GM21717 (cell line): ENCODE measurements around the gene EDEM2.
"Not testable (repeated sequence)": the region's sequence is repeated elsewhere in the genome, so short reads cannot be mapped to it uniquely, and the experiment has no call there.

Experiments used
- ATAC-seq: cut with Tn5 transposase; IDR thresholded peaks from one replicate; pipeline ENCODE4 v1.9.1; 2021; ENCODE audit warnings: mild to moderate bottlenecking, moderate library complexity; ENCODE audit not compliant: unreplicated experiment

The EDEM2 gene

GRCh38 chr20:35171753-35172433 lies 24.8 kb upstream of the EDEM2 start, which contains the start of gene PROCR:
PROCR (plus strand) TSS chr20:35172072; CDS start chr20:35172155, 83 bp downstream.
- no peak for ATAC-seq

- no peak for ATAC-seq
Measured at GRCh38 chr20:35171438-35171752, 24.3 kb upstream of the EDEM2 start.

DNA sequence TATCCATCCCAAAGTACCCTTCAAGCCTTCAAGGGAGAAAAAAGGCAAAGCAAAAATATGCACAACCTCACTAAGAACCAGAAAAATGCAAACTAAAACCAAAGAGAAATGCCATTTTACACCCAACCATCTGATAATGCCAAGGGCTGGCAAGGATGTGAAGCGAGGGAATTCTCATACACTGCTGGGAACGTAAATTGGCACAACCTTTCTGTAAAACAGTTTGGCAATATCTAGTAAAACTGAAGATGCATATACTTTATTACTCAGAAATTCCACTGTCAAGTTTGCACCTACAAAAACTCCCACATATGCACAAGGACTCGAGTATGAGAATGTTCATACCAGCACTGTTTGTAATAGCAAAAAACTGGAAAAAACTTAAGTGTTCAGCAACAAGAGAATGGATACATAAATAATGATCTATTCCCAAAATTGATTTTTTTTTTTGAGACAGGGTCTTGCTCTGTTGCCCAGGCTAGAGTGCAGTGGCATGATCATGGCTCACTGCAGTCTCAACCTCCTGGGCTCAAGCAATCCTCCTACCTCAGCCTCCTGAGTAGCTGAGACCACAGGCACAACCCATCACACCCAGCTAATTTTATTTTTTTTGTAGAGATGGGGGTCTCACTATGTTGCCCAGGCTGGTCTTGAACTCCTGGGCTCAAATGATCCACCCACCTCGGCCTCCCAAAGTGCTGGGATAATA lies 21.7 kb upstream of the EDEM2 start:
- not testable (repeated sequence) for ATAC-seq

DNA sequence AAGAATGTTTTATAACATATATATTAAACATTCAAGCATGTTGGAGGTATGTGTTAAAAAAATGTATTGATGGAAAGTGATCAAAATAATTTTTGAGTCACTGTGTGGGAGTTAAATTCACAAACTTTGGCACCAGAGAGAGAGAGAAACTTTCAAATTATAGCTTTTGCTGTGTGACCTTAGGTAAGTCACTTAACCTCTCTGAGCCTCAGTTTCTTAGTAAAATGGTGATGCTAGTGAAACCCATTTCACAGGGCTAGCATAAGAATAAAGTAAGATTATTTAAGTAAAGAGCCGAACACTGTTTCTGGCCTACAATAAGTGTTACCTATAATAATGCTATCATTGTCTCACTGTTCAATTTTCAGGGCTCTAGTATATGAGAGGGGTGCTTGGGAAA lies 20.7 kb upstream of the EDEM2 start:
- no peak for ATAC-seq

DNA sequence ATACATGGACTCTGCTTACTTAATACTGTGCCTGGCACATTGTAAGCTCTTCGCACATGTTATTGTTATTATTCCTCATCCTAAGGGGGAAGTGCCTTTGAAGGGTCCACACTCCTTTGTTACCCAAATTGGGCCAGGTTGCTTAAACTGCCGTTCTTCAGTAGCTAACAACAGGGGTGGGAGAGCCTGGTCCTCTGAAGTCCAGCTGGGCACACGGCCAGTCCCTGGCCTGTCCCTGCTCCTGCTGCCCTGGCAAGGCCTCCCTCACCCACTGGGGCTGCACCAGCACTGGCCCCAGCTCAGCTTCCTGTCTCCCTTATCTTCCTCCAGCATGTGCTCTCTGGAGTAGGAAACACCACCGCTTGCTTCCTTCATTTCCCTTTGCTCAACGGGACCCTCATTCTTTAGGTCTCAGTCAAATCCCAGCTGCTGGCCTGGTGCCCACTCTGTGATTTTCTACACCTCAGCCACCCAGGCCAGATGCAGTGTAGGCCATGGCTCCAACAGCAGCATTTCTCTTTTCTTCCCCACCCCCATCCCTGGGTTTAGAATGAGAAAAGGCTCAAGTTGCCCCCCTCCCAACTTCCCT lies 19.2 kb upstream of the EDEM2 start:
- ATAC-seq, result no peak

- ATAC-seq, result no peak
Measured at GRCh38 chr20:35165221-35166185, 18.4 kb upstream of the EDEM2 start.

- ATAC-seq, result not testable (repeated sequence)
Measured at GRCh38 chr20:35164531-35164930, 17.4 kb upstream of the EDEM2 start.

GRCh38 chr20:35160341-35160740 lies 13.2 kb upstream of the EDEM2 start:
- ATAC-seq, result not testable (repeated sequence)

DNA sequence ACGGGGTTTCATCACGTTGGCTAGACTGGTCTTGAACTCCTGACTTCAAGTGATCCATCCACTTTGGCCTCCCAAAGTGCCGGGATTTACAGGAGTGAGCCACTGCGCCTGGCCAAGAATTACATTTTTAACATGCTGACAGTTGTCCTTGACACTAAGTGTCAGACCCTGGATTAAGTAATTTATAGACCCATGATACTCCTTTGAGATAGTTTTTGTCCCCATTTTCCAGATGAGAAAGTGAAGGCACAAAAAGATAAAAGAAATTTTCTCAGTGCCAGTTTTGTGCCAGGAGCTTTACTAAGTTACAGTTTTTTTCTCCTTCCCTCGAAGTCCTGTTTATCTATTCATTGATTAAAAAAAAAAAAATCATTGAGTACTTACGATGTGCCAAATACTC lies 9.8 kb upstream of the EDEM2 start:
- ATAC-seq, result no peak

- no peak for ATAC-seq
Measured at GRCh38 chr20:35155936-35156335, 8.8 kb upstream of the EDEM2 start.

DNA sequence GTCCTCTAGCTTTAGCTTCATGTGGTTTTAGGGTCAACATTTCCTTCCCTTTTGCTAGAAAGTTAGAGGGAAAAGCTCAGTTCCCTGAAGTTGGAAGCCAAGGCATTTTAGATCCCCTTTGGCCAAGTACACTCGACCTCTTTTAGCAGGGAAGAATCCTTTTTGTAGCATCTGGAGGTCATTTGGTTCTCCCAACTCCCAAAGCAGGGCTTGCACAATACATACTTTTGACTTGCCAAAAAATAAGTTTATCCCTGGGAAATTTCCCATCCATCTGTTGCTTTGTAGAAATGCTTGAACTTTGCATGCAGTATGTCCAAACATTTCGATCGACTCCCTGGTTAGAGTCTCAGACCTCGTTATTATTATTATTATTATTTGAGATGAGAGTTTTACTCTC lies 4.6 kb upstream of the EDEM2 start:
- no peak for ATAC-seq

DNA sequence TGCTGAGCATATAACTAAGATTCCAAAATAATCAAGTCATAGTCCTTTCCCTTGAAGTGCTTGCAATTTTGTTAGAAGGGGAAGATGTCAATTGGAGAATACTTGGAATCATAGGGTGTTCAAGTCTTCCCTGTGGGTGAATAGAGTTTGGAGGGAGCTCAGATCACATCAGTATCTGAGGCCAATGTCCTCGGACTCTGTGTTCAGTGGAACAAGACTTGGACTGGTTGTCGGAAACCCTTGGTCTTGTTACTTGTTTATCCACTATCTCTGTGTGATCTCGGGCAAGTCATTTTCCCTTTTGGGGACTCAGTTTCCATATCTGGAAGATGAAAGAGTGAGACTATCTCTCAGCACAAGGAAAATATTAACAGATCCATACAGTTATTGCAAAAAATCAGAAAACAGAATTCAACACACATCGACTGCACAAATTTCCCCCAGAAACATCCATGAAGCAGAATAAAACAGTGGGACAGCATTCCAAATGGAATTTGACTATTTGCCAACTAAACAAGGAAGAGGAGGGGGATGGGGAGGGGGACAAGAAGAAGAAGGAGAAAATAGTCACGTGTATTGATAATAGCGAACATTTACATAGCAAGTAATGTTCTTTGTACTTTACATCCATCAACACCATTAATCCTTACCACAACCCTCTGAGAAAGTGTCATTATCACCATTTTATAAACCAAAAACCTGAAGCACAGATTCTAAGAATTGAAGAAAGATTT lies 3.9 kb upstream of the EDEM2 start:
- no peak for ATAC-seq

DNA sequence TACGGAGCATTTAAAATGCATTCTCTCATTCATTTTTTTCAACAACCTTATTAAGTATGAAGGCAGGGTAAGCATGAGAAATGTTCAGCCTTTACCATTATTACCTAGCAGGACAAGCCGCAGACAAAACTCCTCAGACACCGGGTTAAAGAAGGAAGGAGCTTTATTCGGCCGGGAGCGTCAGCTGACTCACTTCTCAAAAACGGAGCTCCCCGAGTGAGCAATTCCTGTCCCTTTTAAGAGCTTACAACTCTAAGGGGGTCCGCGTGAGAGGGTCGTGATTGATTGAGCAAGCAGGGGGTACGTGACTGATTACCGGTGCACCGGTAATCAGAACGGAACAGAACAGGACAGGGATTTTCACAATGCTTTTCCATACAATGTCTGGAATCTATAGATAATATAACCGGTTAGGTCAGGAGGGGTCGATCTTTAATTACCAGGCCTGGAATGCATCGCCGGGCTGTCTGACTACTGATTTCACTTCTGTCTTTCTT lies 487 bp upstream of the EDEM2 start:
- peak; percentile 10 for ATAC-seq

- no peak for ATAC-seq
Measured at GRCh38 chr20:35146299-35146919, 727 bp downstream of the EDEM2 start.

DNA sequence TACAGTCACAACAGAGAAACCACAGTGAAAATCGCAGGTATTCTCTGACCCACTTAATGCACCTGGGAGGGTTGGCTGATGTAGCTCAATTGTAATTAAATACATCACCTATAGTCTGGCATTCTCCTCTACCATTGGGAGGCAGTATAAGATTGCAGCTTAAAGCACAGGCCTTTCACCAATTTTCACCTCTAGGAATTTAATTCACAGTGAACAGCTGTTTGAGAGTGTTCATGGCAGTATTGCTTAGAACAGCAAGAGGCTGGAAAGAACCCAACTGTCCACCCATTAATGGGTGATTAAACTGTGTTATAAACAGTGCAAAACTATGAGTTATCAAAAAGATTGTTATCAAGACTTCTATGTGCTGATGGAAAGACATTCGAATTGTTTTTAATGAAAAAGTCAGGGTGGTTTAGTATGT lies 2.0 kb downstream of the EDEM2 start:
- ATAC-seq, result peak; percentile 35

DNA sequence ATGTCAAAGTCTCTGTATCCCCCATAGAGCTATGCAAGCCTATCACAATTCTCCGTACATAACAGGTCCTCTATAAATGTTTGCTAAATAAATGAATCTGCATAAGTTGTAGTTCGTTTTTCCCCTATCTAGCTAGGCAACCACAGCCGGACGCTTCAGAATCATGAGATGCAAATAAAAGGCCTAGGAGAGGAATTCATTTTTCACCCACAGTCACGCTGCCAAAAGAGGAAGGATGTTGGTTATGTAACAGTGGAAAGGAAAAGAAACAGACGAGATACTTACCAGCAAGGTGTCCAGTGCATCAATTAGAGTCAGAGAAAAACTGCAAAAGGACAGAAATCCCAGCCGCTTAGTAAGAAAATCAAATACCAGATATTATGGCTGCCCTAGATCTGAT lies 2.4 kb downstream of the EDEM2 start:
- peak; percentile 13 for ATAC-seq

GRCh38 chr20:35135867-35136586 lies 11.1 kb downstream of the EDEM2 start:
- no peak for ATAC-seq

- no peak for ATAC-seq
Measured at GRCh38 chr20:35134880-35135279, 12.3 kb downstream of the EDEM2 start.

- ATAC-seq, result no peak
Measured at GRCh38 chr20:35134472-35134871, 12.7 kb downstream of the EDEM2 start.
